ENCODE results near the gene TIMELESS. TPM values are rescaled to one million over a fixed set of nuclear protein-coding genes. Genes with fewer than 3 reads are reported as not detected.
"Not testable (repeated sequence)": the region's sequence is repeated elsewhere in the genome, so short reads cannot be mapped to it uniquely, and the experiment has no call there.

The TIMELESS gene
- polyA plus RNA-seq, 1 donor (not counting 4 experiments of a cell fraction or from before 2014, with no cell fraction given): 3.5 TPM

GRCh38 chr12:56496704-56497103 lies 47.5 kb upstream of the TIMELESS start:
- H3K4me2 ChIP-seq (ENCODE audit: control insufficient read depth, extremely low read depth, insufficient read depth, low read depth, low read length); H3K4me3 ChIP-seq (ENCODE audit: control insufficient read depth in 2 of 3, extremely low read depth in 1 of 3, insufficient read depth in 2 of 3, low read depth in 1 of 3, low read length in 3 of 3): not testable (repeated sequence)

GRCh38 chr12:56494481-56494880 lies 45.3 kb upstream of the TIMELESS start:
- H3K27me3 ChIP-seq (ENCODE audit: control insufficient read depth, extremely low read depth, insufficient read depth, low read length); dilution Hi-C loops (cut with MboI; ENCODE audit: extremely low pct_ligation_motif_present, low sequenced_read_pairs); H3K4me3 ChIP-seq (ENCODE audit: control insufficient read depth in 2 of 3, extremely low read depth in 1 of 3, insufficient read depth in 2 of 3, low read depth in 1 of 3, low read length in 3 of 3); H3K9ac ChIP-seq (ENCODE audit: control insufficient read depth, extremely low read depth, insufficient read depth, low read length); H3K36me3 ChIP-seq (ENCODE audit: control insufficient read depth in 2 of 2, extremely low read depth in 1 of 2, insufficient read depth in 2 of 2, low read length in 2 of 2); H4K20me1 ChIP-seq (ENCODE audit: control insufficient read depth, extremely low read depth, insufficient read depth, low read length); H3K4me2 ChIP-seq (ENCODE audit: control insufficient read depth, extremely low read depth, insufficient read depth, low read depth, low read length); H3K79me2 ChIP-seq (ENCODE audit: control insufficient read depth, insufficient read depth, low read length); H3K9me3 ChIP-seq (ENCODE audit: control insufficient read depth, low read depth, low read length); DNase-seq (ENCODE audit: low read depth, low spot score); H3K4me1 ChIP-seq (ENCODE audit: control insufficient read depth, extremely low read depth, insufficient read depth, low read length); H3K9me1 ChIP-seq (ENCODE audit: control insufficient read depth, extremely low read depth, insufficient read depth, low read length); FAIRE-seq; H2AFZ ChIP-seq (ENCODE audit: control insufficient read depth, low read length); H3K27ac ChIP-seq (ENCODE audit: control insufficient read depth, insufficient read depth, low read length): not testable (repeated sequence)

More at GRCh38 chr12:56496704-56497103, 47.5 kb upstream of the TIMELESS start:
- H2AFZ ChIP-seq (ENCODE audit: control insufficient read depth, low read length); H3K9me1 ChIP-seq (ENCODE audit: control insufficient read depth, extremely low read depth, insufficient read depth, low read length); H3K27me3 ChIP-seq (ENCODE audit: control insufficient read depth, extremely low read depth, insufficient read depth, low read length); H3K79me2 ChIP-seq (ENCODE audit: control insufficient read depth, insufficient read depth, low read length); DNase-seq (ENCODE audit: low read depth, low spot score); H4K20me1 ChIP-seq (ENCODE audit: control insufficient read depth, extremely low read depth, insufficient read depth, low read length); H3K9me3 ChIP-seq (ENCODE audit: control insufficient read depth, low read depth, low read length); H3K27ac ChIP-seq (ENCODE audit: control insufficient read depth, insufficient read depth, low read length); FAIRE-seq; H3K4me1 ChIP-seq (ENCODE audit: control insufficient read depth, extremely low read depth, insufficient read depth, low read length); dilution Hi-C loops (cut with MboI; ENCODE audit: extremely low pct_ligation_motif_present, low sequenced_read_pairs); H3K9ac ChIP-seq (ENCODE audit: control insufficient read depth, extremely low read depth, insufficient read depth, low read length); H3K36me3 ChIP-seq (ENCODE audit: control insufficient read depth in 2 of 2, extremely low read depth in 1 of 2, insufficient read depth in 2 of 2, low read length in 2 of 2): not testable (repeated sequence)
- peak in 1 of 3 experiments; percentile 45 for TF ChIP-seq CTCF (optimal IDR thresholded peaks at IDR 0.05 in 1 of 3, IDR thresholded peaks at IDR 0.05 in 1 of 3, conservative IDR thresholded peaks at IDR 0.05 in 1 of 3; ENCODE audit: extremely low read depth in 1 of 3, insufficient read depth in 2 of 3, low read length in 3 of 3)

GRCh38 chr12:56494106-56494415 lies 44.8 kb upstream of the TIMELESS start:
- H3K27me3 ChIP-seq (ENCODE audit: control insufficient read depth, extremely low read depth, insufficient read depth, low read length); H3K4me2 ChIP-seq (ENCODE audit: control insufficient read depth, extremely low read depth, insufficient read depth, low read depth, low read length); H3K9me1 ChIP-seq (ENCODE audit: control insufficient read depth, extremely low read depth, insufficient read depth, low read length); H3K9ac ChIP-seq (ENCODE audit: control insufficient read depth, extremely low read depth, insufficient read depth, low read length); H3K4me3 ChIP-seq (ENCODE audit: control insufficient read depth in 2 of 3, extremely low read depth in 1 of 3, insufficient read depth in 2 of 3, low read depth in 1 of 3, low read length in 3 of 3); FAIRE-seq; H3K36me3 ChIP-seq (ENCODE audit: control insufficient read depth in 2 of 2, extremely low read depth in 1 of 2, insufficient read depth in 2 of 2, low read length in 2 of 2); DNase-seq (ENCODE audit: low read depth, low spot score); H3K9me3 ChIP-seq (ENCODE audit: control insufficient read depth, low read depth, low read length); H4K20me1 ChIP-seq (ENCODE audit: control insufficient read depth, extremely low read depth, insufficient read depth, low read length); H2AFZ ChIP-seq (ENCODE audit: control insufficient read depth, low read length); dilution Hi-C loops (cut with MboI; ENCODE audit: extremely low pct_ligation_motif_present, low sequenced_read_pairs); H3K27ac ChIP-seq (ENCODE audit: control insufficient read depth, insufficient read depth, low read length); H3K4me1 ChIP-seq (ENCODE audit: control insufficient read depth, extremely low read depth, insufficient read depth, low read length); H3K79me2 ChIP-seq (ENCODE audit: control insufficient read depth, insufficient read depth, low read length): not testable (repeated sequence)

- DNase-seq (ENCODE audit: low read depth, low spot score); H3K36me3 ChIP-seq (ENCODE audit: control insufficient read depth in 2 of 2, extremely low read depth in 1 of 2, insufficient read depth in 2 of 2, low read length in 2 of 2); H3K9ac ChIP-seq (ENCODE audit: control insufficient read depth, extremely low read depth, insufficient read depth, low read length); H3K4me3 ChIP-seq (ENCODE audit: control insufficient read depth in 2 of 3, extremely low read depth in 1 of 3, insufficient read depth in 2 of 3, low read depth in 1 of 3, low read length in 3 of 3); dilution Hi-C loops (cut with MboI; ENCODE audit: extremely low pct_ligation_motif_present, low sequenced_read_pairs); FAIRE-seq; H3K4me2 ChIP-seq (ENCODE audit: control insufficient read depth, extremely low read depth, insufficient read depth, low read depth, low read length); H3K4me1 ChIP-seq (ENCODE audit: control insufficient read depth, extremely low read depth, insufficient read depth, low read length); H3K9me3 ChIP-seq (ENCODE audit: control insufficient read depth, low read depth, low read length); H4K20me1 ChIP-seq (ENCODE audit: control insufficient read depth, extremely low read depth, insufficient read depth, low read length); H3K27ac ChIP-seq (ENCODE audit: control insufficient read depth, insufficient read depth, low read length); H2AFZ ChIP-seq (ENCODE audit: control insufficient read depth, low read length); H3K9me1 ChIP-seq (ENCODE audit: control insufficient read depth, extremely low read depth, insufficient read depth, low read length); H3K79me2 ChIP-seq (ENCODE audit: control insufficient read depth, insufficient read depth, low read length): not testable (repeated sequence)
- H3K27me3 ChIP-seq (ENCODE audit: control insufficient read depth, extremely low read depth, insufficient read depth, low read length): peaks cover 12% of the 10 kb centered on the region
Measured at GRCh38 chr12:56493409-56494105, 44.3 kb upstream of the TIMELESS start.
